Common myeloid progenitor, CD34-positive (primary cell): ENCODE results near the gene UBE2QL1.

Experiments used
- CTCF ChIA-PET: fragments of 350-600 bp; sonication (Branson Sonifier 250); formaldehyde crosslinking; loops from one replicate; lab custom pipeline; 2021; ENCODE audit warnings: antibody characterized with exemption; lab: Charles Lee
- POLR2A ChIA-PET: fragments of 350-600 bp; sonication (Branson Sonifier 250); formaldehyde crosslinking; loops from one replicate; lab custom pipeline; 2021; ENCODE audit warnings: antibody characterized with exemption; lab: Charles Lee
- DNase-seq, 3 donors: peaks; one replicate each; pipeline versions ENCODE4 v3.0.0 to v3.0.0-alpha.2; 2013
- H3K27ac ChIP-seq, 2 experiments: 1 replicate in 1 of 2; 2 replicates in 1 of 2; pipeline ENCODE4 v1.7.0; 2013; ENCODE audit warnings: inconsistent platforms in 2 of 2, low read length in 2 of 2, mild to moderate bottlenecking in 2 of 2, low read depth in 1 of 2, moderate library complexity in 1 of 2; ENCODE audit not compliant: severe bottlenecking in 2 of 2, insufficient read depth in 1 of 2, poor library complexity in 1 of 2
- H3K27me3 ChIP-seq, 5 experiments: replicated peaks in 2 of 5; 1 replicate in 3 of 5; 2 replicates in 2 of 5; pipeline versions ENCODE4 v1.6.1 to v1.7.0; 2013; ENCODE audit warnings: low read length in 4 of 5, mild to moderate bottlenecking in 2 of 5, moderate library complexity in 2 of 5, inconsistent platforms in 1 of 5; ENCODE audit not compliant: insufficient read depth in 5 of 5, control insufficient read depth in 4 of 5
- H3K36me3 ChIP-seq, 4 experiments: 1 replicate in 2 of 4; 2 replicates in 2 of 4; pipeline versions ENCODE4 v1.6.1 to v1.7.0; 2013; ENCODE audit warnings: low read length in 3 of 4, control low read depth in 1 of 4, mild to moderate bottlenecking in 1 of 4; ENCODE audit not compliant: control insufficient read depth in 4 of 4, insufficient read depth in 4 of 4
- H3K4me1 ChIP-seq, 4 experiments: 1 replicate in 3 of 4; 2 replicates in 1 of 4; pipeline versions ENCODE4 v1.6.1 to v1.7.1; 2013; ENCODE audit warnings: low read length in 3 of 4, mild to moderate bottlenecking in 3 of 4, control low read depth in 1 of 4, inconsistent platforms in 1 of 4, moderate library complexity in 1 of 4; ENCODE audit not compliant: control insufficient read depth in 4 of 4, insufficient read depth in 4 of 4; ENCODE audit errors: control extremely low read depth in 1 of 4
- H3K4me3 ChIP-seq, 7 experiments: 1 replicate in 4 of 7; 2 replicates in 3 of 7; pipeline versions ENCODE4 v1.5.1 to v1.7.0; 2013; ENCODE audit warnings: mild to moderate bottlenecking in 7 of 7, low read length in 6 of 7, moderate library complexity in 6 of 7, inconsistent platforms in 2 of 7, low read depth in 2 of 7, control low read depth in 1 of 7; ENCODE audit not compliant: insufficient read depth in 4 of 7, control insufficient read depth in 1 of 7; ENCODE audit errors: extremely low read depth in 1 of 7
- H3K9me3 ChIP-seq, 5 experiments: 1 replicate in 4 of 5; 2 replicates in 1 of 5; pipeline versions ENCODE4 v1.6.1 to v1.7.1; 2013; ENCODE audit warnings: low read length in 4 of 5, mild to moderate bottlenecking in 2 of 5, inconsistent platforms in 1 of 5, low read depth in 1 of 5, moderate library complexity in 1 of 5; ENCODE audit not compliant: control insufficient read depth in 4 of 5, insufficient read depth in 2 of 5; ENCODE audit errors: control extremely low read depth in 1 of 5
- WGBS: methylation state at CpG from one replicate; pipeline ENCODE4 v1.1.5; 2013; ENCODE audit not compliant: insufficient coverage; 5-methylcytosine and 5-hydroxymethylcytosine counted together

The UBE2QL1 gene

GRCh38 chr5:6490246-6490645 is 41.6 kb downstream of the UBE2QL1 start:
- DNase-seq: no peak
- Histone ChIP-seq H3K4me3 (no peak overlapping the region), H3K27ac (no peak overlapping the region), H3K9me3 (no peaks in the 10 kb centered on the region), H3K4me1 (peaks cover 0 to 20% (median 9%) of the 10 kb centered on the region in 4 experiments), H3K36me3 (no peaks in the 10 kb centered on the region), H3K27me3 (no peaks in the 10 kb centered on the region)
- POLR2A ChIA-PET: no interaction called here
- CTCF ChIA-PET: no interaction called here
- WGBS: 100% methylated on average over 8 of the region's 9 CpGs

GRCh38 chr5:6490693-6491092 is 42.0 kb downstream of the UBE2QL1 start:
- H3K36me3 ChIP-seq: no peaks in the 10 kb centered on the region
- H3K27me3 ChIP-seq: no peaks in the 10 kb centered on the region
- WGBS: no CpG with 5 or more reads among the region's 3 CpGs
- H3K4me1 ChIP-seq: peaks cover 0 to 16% (median 5%) of the 10 kb centered on the region in 4 experiments
- ChIA-PET CTCF (no interaction called here), POLR2A (no interaction called here)
- no peaks in the 10 kb centered on the region for H3K9me3 ChIP-seq
- no peak for DNase-seq
- no peak overlapping the region for H3K27ac ChIP-seq
- H3K4me3 ChIP-seq: no peak overlapping the region

DNA sequence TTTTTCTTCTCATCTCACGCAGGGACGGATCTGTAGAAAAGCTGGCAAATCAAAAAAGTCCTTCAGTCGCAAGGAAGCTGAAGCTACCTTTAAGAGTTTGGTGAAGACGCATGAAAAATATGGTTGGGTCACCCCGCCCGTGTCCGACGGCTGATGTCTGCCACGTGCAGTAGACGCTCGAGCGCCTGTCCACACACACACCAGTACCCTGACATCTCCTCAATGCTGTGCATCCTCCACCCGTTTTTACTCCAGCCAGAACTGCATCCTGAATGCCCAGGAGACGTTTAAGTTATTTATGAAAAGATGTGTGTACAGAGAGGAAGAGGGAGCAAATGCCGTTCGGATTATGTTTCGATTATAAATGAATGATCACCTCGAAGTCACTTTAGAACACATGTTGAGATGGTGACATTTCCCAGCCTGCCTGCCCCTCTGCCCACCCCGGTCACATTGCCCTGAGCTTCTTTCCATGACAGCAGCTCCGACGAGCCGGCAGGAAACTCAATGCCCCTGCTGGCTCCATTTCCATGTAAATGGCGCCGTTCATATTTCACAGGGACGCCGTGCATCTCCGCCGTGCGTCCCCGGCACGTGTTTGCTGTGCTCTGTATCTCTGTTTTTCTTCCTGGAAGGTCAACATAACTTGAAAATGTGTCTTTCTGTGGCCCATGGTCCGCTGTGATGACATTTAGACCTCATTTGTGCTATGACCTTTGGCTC is 42.7 kb downstream of the UBE2QL1 start:
- peaks cover 0 to 16% (median 4%) of the 10 kb centered on the region in 4 experiments for H3K4me1 ChIP-seq
- H3K4me3 ChIP-seq: no peak overlapping the region
- H3K27ac ChIP-seq: no peak overlapping the region
- CTCF ChIA-PET: no interaction called here
- POLR2A ChIA-PET: no interaction called here
- WGBS: 96% methylated on average over 30 of the region's 32 CpGs
- H3K36me3 ChIP-seq: no peaks in the 10 kb centered on the region
- DNase-seq: no peak
- no peaks in the 10 kb centered on the region for H3K9me3 ChIP-seq
- no peaks in the 10 kb centered on the region for H3K27me3 ChIP-seq

GRCh38 chr5:6491919-6492290 is 43.2 kb downstream of the UBE2QL1 start:
- DNase-seq: no peak
- 92% methylated on average over 11 of the region's 13 CpGs for WGBS
- no peak overlapping the region for H3K4me3 ChIP-seq
- H3K27me3 ChIP-seq: no peaks in the 10 kb centered on the region
- ChIA-PET POLR2A (no interaction called here), CTCF (no interaction called here)
- H3K9me3 ChIP-seq: no peaks in the 10 kb centered on the region
- H3K4me1 ChIP-seq: peaks cover 0 to 16% (median 1%) of the 10 kb centered on the region in 4 experiments
- no peak overlapping the region for H3K27ac ChIP-seq
- H3K36me3 ChIP-seq: no peaks in the 10 kb centered on the region

- 77% methylated on average over 2 of the region's 4 CpGs for WGBS
- H3K27me3 ChIP-seq: no peaks in the 10 kb centered on the region
- no peak for DNase-seq
- no peaks in the 10 kb centered on the region for H3K36me3 ChIP-seq
- ChIA-PET CTCF (no interaction called here), POLR2A (no interaction called here)
- no peak overlapping the region for H3K27ac ChIP-seq
- peaks cover 0 to 19% (median 0%) of the 10 kb centered on the region in 4 experiments for H3K4me1 ChIP-seq
- no peaks in the 10 kb centered on the region for H3K9me3 ChIP-seq
- no peak overlapping the region for H3K4me3 ChIP-seq
These were observed 44.3 kb downstream of the UBE2QL1 start for GRCh38 chr5:6492934-6493333.

GRCh38 chr5:6493681-6494454 is 45.2 kb downstream of the UBE2QL1 start:
- H3K36me3 ChIP-seq: no peaks in the 10 kb centered on the region
- ChIA-PET CTCF (interaction anchor here (1.4 kb wide), 1 partner anchor 37 kb away, joined by 3 read pairs; no protein-coding TSS in a partner anchor), POLR2A (no interaction called here)
- WGBS: 95% methylated on average over 6 of the region's 9 CpGs
- no peak overlapping the region for H3K4me3 ChIP-seq
- no peaks in the 10 kb centered on the region for H3K9me3 ChIP-seq
- H3K27ac ChIP-seq: no peak overlapping the region
- H3K4me1 ChIP-seq: peaks cover 0 to 19% (median 0%) of the 10 kb centered on the region in 4 experiments
- DNase-seq: no peak
- no peaks in the 10 kb centered on the region for H3K27me3 ChIP-seq

DNA sequence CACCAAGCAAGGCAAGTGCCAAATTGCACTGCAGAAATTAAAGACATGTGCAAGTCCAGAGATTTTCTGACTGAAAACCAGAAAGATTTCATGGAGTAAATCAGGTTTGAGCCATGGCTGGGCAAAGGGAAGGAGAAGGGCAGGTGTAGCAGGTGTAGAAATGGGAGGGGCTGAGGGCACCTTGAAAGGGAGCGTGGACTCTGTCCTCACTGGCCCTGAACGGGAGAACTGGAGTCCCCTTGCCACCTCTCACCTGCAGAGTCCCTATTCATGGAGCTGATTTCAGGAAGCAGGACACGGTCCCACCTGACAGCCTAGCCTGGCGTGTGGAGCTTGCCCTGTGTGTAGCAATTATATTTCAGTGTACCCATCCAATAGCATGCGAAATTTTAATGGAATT is 46.3 kb downstream of the UBE2QL1 start:
- 91% methylated on average over 5 of the region's 5 CpGs for WGBS
- ChIA-PET CTCF (interaction anchor here (1.4 kb wide), 1 partner anchor 38 kb away, joined by 3 read pairs; no protein-coding TSS in a partner anchor), POLR2A (no interaction called here)

More for the DNA sequence above, 46.3 kb downstream of the UBE2QL1 start:
- no peaks in the 10 kb centered on the region for H3K27me3 ChIP-seq
- H3K36me3 ChIP-seq: no peaks in the 10 kb centered on the region
- H3K27ac ChIP-seq: no peak overlapping the region
- no peaks in the 10 kb centered on the region for H3K9me3 ChIP-seq
- peaks cover 0 to 19% (median 0%) of the 10 kb centered on the region in 4 experiments for H3K4me1 ChIP-seq
- H3K4me3 ChIP-seq: no peak overlapping the region
- DNase-seq: no peak
